GM19099 (cell line): Measurements from ENCODE around the gene ATP7B.

Source experiments
- POLR2A ChIP-seq: IDR thresholded peaks from 3 replicates; pipeline ENCODE4 v1.6.1; 2011; ENCODE audit warnings: low read depth; ENCODE audit not compliant: insufficient read length; ENCODE audit errors: extremely low read depth

Gene ATP7B

DNA sequence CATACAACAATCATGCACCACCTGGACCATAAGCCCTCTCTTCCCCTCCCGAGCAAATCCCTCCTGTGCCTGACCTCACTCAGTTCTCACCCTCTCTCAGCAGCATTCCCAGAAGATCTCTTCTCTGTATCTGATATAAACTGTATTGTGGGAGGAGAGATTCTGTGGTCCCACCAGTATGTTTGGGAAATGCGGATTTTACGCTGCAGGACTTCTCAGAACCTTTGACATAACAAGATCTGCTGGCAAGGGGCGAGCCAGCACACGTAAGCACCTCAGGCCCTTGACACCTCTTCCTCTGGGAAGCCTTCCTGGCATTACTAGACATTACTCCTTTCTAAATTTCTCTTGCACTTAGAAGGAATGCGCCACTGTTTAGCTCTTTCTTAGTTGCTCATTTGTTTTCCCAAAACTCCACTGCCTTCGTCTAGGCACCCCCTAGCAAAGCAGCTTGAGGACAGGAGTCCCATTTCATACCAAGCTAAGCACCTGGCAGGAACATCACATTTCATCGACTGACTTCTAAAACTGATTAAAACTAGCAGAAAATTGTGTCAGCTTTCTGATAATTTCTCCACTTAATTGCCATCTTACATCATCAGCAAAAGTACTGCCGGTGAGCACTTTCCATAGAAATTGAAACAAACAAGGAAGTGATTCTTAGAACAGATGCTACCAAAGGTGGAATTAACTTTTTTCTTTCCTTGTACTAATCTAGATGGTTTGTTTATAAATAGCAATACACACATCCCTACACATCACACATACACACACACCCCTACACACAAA, 86.3 kb downstream of the ATP7B start:
- TF ChIP-seq POLR2A = no peak

DNA sequence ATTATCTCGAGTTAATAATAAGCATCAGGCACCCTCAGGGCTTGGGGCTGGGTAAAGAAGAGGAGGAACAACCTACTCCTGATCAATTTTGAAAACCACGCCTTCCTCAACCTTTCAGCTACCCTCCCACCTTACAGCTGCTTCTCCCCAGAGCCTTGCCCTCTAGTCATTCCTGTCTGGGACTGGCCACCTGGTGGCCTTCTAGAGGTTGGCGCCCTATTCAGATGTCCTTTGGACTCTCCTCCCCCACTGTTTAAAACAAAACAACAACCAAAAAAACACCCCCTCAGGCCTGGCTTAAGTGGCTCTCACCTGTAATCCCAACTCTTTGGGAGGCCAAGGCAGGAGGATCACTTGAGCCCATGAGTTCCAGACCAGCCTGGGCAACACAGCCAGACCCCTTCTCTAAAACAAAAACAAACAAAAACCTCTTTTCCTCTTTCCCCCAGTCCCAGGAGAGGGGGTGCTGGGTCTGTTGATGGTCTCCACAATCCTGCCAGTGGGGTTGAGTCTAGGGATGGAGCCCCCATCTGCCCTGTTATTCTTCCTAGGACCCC, 87.2 kb downstream of the ATP7B start:
- no peak for TF ChIP-seq POLR2A

DNA sequence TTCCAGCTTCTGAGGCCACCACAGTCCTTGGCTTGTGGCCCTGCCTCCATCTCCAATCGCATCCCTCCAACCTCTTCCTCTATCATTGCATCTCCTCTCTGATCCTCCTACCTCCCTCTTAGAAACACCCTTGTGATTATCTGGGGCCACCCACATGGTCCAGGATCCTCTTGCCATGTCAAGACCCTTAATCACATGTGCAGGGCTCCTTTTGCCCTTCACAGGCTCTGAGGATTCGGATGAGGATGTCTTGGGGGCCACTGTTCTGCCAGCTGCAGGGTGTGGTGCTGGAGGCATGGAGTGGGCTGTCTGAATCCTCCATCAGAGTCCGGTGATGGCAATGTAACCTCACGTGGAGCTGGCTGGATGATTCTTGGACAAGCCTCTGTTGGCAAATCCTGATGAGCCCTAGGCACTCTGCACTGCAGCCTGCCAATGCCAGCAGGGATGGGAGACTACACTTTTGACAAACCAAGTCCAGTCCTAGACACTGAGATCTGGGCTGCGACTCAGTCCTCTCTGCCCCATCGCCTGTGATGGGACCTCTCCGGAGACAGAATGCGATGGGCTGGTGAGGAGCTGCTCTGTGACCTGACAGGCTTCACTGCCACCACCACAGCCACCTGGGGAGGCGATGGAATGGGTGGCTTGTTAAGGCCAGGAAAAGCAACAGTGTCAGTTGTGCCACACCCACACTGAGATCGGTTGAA, 88.3 kb downstream of the ATP7B start:
- TF ChIP-seq POLR2A = no peak

DNA sequence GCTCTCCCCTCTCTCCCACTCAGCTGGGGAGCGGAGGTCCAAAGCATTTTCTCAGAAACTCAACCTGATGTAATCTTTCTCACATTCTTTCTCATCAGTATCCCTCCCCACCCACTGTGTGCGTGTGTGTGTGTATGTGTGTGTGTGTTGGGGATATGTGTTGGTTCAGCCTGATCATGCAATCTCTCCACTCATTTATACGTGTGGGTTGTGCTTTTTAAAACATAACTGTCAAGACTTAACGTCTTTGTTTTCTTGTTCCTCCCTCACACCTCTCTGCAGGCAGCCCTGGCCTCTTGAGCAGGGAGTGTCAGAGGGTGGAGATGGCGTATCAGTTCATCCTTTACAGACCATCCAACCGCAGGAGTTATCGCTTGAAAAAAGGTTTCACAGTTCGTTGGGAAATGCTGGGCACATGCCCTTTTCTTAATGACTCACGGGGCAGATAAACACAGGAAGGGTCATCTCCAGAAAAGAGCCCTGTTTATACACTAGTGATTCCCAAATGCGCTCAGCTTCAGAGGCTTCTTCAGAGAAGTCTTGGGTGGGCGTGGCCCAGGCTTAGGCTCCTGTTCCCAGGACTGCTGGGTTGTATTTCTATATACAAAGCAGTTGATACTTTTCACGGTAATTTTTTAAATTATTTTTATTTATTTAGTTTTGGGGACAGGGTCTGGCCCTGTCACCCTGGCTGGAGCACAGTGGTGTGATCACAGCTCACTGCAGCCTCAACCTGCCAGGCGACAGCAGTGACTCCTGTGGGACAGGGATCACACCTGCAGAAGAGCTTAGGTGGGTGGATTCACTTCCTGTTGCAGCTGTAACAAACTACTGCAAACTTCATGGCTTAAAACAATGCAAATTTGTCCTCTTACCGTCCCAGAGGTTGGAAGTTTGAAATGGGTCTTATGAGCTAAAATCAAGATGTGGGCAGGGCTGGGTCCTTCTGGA, 89.2 kb downstream of the ATP7B start:
- TF ChIP-seq POLR2A = no peak

DNA sequence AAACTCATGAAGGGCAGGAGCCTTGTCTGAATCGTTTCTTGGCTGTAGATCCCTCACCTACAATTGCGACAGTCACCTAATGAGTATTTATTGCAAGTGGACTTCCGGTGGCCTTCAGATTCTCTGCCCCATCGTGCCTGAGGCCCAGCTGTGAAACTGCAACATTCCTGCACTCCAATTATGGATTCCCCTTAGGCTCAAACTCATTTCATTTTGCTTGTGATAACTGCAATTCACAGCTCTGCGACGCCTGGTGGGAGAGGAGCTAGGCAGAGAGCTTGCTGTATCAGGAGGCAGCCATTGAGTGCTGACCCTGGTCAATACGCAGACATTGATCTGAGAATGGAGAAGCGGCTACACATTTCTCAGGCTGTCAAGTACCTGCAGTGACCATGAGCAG, 90.5 kb downstream of the ATP7B start:
- no peak for TF ChIP-seq POLR2A

DNA sequence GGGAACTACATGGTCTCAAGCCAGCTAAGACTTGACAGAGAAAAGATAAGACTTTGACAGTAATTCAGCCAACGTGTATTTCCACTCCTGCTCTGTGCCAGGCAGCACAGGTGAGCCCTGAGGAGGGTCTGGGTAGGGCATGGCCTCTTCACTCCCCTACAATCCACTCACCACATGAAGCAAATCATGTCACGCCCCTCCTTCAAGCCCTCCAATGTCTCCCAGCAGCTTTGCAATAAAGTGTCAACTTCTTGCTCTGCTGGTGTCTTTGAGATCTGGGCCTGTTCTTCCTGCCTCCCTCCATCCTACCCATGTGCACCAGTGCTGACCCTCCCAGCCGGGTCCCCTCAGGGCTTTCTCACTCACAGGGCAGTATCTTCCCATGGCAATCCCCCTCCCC, 91.0 kb downstream of the ATP7B start:
- no peak for TF ChIP-seq POLR2A

DNA sequence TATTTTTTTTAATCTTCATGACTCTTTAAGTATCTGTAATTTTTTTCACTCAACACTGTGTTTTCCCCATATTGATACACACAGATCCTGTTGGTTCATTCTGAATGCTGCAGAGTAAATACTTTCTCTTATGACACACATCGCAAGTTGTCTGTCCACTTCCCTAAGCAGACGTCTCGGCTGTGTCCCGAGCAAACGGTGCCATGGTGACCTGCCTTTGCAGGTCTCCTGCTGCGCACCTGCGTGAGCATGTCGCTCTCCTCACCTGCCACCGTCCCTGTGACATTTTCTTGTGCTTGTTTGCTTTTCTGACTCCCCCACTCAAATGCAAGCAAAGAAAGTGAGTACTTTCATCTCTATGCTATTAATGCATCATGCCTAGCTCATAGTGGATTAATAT, 91.7 kb downstream of the ATP7B start:
- no peak for TF ChIP-seq POLR2A

DNA sequence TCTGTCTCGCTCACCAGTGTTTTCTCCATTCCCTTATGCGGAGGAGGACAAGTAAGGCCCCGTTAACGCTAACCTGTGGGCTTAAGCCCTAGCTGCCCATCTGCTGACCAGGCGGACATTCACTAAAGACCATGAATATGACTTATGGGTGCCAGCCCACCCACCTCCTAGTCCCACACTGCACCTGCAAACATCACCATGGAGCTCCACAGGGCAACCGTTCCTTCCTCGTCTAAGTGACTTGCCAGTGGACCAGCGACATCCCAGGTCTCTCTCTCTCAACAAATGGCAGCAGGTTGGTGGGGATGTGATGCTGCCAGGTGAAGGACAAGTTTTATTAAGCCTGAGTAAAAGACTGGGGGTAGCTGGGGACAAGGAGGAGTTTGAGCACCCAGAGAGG, 94.3 kb downstream of the ATP7B start:
- TF ChIP-seq POLR2A = no peak

DNA sequence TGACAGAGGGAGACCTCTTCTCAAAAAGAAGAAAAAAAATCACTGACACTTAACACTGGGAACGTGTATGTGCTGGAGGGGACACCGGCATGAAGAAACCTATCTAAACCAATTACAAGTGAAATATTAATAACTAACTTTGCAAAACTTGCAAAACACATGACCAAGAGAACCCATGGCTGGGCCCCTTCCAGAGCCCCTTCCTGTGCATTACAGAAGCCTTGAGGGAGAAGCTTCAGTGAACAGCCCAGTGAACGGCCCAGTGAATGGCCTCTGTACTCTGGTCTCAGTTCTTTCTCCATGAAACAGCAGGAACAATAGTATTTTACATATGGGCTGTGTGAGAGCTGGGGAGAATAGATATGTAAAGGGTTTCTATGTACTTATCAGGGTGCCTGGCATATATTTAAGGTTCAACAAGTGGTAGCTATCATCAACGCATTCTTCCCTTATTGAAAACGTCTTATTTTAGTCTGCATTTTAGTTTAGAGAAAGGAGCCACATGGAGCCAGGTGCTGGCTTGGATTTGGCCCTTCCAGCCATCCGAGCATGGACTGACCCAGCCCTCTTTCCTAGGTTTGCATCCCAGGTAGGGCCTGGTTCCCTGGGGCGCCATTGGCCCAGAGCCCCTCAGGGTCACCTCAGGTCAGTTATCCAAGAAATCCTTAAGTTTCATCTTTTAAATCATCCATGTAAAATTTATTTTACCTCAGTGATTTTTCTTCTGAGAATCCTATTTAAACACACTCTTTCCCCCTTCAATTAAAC, 95.0 kb downstream of the ATP7B start:
- no peak for TF ChIP-seq POLR2A

DNA sequence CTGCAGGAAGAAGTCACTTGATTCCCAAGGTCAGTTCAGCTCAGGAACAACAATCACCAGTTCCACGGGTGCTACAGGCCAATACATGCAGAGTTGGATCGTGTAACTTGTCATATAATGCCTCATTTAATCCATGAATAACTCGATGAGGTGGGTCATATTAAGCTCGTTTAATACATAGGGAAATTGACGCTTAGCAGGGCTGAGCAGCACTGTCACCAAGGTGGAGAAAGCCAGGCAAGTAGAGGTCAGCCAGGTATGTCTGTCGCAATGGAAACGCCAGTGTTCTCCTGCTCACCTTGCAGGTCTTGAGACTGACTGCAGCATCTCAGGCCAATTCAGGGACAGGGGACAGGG, 97.1 kb downstream of the ATP7B start:
- no peak for TF ChIP-seq POLR2A

DNA sequence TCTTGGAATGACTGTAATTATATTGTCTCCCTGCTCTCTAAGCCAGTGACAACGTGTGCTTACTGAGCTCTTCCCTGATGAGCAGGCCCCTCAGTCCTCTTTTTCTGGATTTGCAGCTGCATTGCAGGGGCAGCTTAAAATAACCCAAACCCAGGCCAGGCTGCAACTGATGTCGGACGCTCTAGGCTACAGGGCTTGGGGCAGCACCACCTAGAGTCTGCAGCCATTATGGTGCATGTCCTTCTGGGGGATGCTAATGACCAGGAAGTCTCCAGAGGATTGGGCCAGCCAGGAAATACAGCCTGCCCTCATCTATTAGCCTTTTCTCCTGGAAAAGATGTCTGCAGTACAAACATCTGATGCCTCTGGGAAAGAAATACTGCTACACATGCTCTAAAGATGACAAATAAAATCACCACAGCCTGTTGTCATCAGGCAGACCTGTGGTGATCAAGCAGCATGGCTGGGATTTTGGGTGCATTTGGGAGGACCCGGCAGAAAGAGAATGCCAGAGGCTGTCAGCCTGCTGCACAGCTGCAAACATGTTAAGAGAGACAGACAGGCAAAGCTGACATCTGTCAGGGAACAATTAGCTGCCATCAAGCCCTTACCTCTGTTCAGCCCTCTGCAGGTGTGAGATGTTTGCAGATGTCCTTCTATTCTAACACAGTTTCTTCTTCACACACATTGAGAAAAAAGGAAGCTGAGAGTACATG, 97.7 kb downstream of the ATP7B start:
- no peak for TF ChIP-seq POLR2A

DNA sequence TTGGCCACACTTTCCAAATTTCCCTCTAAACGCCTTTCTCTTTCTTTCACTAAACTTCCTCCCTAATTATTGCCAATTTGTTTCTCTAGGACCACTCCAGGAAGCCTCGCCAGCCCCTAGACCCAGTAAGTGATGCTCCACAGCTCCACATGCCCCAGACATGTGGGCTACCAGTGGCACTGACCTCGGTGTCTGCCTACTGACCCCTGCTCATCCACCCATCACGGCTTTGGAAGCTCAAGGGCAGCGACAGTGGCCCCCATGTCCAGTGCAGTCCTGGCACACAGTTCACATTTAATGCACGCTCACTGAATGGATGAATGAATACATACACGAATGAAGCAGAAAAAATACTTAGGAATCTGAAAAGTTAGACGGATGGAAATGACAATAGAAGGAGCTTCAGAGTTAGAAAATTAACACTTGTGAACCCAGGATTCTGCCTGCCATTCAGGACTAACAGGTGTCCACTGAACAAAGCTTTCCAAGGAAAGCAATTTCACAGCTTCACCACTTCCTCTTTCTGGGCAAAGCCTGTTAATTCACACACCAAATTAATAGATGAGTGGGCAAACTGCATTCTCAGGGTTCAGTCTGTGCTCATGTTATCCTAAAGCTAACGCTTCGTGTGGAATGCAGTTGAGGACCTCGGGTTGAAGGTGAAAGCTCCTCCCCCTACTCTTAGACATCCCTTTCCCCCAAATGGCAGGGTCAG, 98.6 kb downstream of the ATP7B start:
- TF ChIP-seq POLR2A = no peak

DNA sequence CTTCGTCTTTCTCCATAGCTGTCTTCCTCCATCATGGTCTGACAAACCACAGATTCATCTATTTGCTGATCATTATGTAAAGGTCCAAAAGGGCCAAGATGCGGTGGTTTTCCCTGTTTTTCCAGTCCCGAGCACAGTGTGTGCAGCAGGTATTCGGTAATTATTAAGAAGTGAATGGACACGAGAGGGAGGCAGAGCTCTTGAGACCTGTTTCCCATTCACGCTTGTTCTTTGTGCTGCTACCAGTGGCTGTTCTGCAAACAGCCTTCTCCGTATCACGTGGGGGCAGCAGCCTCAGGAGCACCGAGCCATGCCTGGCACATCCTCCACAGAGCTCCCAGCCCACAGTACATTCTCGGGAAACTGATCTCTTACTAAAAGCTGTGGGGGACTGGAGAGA, 99.2 kb downstream of the ATP7B start:
- no peak for TF ChIP-seq POLR2A
